ENCODE data around the gene RAB6D.
"Not testable (repeated sequence)": the region's sequence is repeated elsewhere in the genome, so short reads cannot be mapped to it uniquely, and the experiment has no call there.

RAB6D gene

DNA sequence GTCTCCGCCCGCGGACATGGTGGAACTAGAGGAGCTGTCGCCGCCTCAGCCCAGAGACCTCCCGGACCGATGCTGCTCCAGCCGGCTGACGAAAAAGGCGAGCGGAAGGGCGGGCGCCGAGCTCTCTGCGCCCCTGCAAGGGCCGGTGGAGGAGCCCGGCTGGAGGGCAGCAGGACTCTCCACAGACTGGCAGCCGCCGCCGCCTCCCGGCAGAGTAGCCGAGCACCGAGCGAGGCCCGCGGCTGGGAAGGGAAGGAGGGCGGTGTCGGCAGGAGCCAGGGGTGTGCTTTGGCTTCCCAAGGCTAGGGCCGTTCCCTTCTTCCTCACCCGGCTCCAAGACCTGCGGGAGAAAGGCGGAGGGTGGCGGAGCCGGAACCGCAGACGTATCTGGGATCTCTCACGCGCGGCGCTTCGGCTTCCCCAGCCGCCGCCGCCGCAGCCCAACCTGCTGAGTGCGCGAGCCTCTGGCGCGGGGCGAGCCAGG, at the start of gene RAB6D:
Gene RAB6D (minus strand): TSS at position 466 of the 484 bp plus-strand sequence. CDS start 448 bp downstream, at position 18.
- DNase-seq = not testable (repeated sequence)

- DNase-seq = peak; percentile 51
Observed at GRCh38 chr2:131413148-131413747, 49.3 kb upstream of the RAB6D start.

- DNase-seq = no peak
Observed at GRCh38 chr2:131410173-131410572, 46.2 kb upstream of the RAB6D start.

GRCh38 chr2:131408778-131409177, 44.8 kb upstream of the RAB6D start:
- no peak for DNase-seq

GRCh38 chr2:131408207-131408606, 44.2 kb upstream of the RAB6D start:
- DNase-seq = no peak

- DNase-seq = no peak
Observed at GRCh38 chr2:131404753-131405152, 40.8 kb upstream of the RAB6D start.

GRCh38 chr2:131402320-131403039, 38.5 kb upstream of the RAB6D start:
- DNase-seq = no peak

- DNase-seq = no peak
Observed at GRCh38 chr2:131400849-131401248, 36.9 kb upstream of the RAB6D start.

DNA sequence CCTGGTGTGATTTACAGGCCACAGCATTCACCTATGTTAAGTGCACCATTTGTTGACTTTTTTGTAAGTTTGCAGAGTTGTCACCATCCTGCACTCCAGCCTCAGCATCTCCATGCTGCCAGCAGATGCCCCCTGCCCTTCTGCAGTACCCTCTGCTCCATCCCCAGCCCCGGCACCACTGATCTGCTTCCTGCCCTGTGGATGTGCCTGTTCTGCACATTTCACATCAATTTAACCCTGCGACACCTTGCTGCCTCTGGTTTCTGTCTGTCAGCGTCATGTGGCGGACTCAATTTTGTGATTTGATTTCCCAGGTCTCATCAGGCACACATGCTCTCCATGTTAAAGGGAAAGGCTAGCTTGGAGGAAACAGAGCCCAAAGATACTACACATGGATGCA, 36.5 kb upstream of the RAB6D start:
- DNase-seq = not testable (repeated sequence)

DNA sequence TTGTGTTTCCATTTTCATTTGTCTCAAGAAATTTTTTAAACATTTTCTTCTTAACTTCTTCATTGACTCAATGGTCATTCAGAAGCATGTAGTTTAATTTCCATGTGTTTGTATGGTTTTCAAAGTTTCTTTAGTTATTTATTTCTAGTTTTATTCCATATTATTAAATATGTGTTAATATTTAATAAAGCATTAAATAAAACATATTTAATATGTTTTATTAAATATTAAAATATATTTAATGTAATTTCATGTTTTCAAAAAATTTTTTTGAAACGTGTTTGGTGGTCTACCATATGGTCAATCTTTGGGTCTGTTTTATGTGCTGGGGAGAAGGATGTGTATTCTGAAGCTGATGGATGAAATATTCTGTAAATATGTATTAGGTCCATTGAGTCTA, 32.2 kb upstream of the RAB6D start:
- not testable (repeated sequence) for DNase-seq

- peak; percentile 5 for DNase-seq
Observed at GRCh38 chr2:131395024-131395645, 31.2 kb upstream of the RAB6D start.

- DNase-seq = peak; percentile 23
Observed at GRCh38 chr2:131394147-131394931, 30.4 kb upstream of the RAB6D start.

DNA sequence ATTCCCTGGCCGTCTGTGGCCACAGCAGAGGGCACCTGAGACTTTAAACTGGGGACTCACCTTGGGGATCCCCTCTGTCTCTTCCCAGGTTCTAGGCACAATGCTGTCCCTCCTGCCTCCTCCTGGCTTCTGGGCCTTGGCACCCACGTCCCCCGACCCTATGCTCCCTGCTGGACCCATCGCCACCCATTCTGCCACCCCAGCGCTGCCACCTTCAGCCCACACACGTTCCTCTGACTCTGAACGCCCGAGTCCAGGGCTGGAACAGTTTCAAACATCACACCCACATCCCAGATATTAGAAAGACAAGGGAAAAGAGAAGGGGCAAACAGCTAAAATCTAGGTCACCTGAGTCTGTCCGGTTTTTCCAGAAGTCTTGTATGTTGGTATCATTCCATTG, 28.0 kb upstream of the RAB6D start:
- DNase-seq = not testable (repeated sequence)

- not testable (repeated sequence) for DNase-seq
Observed at GRCh38 chr2:131391471-131391870, 27.5 kb upstream of the RAB6D start.

GRCh38 chr2:131390495-131391130, 26.6 kb upstream of the RAB6D start:
- not testable (repeated sequence) for DNase-seq

- no peak for DNase-seq
Observed at GRCh38 chr2:131389657-131390056, 25.7 kb upstream of the RAB6D start.

DNA sequence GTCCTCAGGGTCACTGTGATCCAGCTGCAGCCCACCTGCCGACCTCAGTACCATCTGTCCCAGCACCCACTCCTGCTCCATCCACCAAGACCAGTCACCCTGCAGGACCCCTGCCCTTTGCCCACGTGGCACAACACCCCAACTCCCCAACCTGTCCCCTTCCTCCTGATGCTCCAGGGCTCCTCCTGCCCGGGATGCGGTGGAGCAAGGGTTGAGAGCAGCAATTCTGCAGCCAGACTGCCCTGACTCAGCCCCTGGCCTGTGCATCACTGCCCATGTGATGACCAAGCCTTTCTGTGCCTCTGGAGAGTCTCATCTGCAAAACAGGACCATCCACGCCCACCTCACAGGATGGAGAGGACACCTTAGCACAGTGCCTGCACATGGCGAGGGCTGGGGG, 24.9 kb upstream of the RAB6D start:
- DNase-seq = not testable (repeated sequence)

DNA sequence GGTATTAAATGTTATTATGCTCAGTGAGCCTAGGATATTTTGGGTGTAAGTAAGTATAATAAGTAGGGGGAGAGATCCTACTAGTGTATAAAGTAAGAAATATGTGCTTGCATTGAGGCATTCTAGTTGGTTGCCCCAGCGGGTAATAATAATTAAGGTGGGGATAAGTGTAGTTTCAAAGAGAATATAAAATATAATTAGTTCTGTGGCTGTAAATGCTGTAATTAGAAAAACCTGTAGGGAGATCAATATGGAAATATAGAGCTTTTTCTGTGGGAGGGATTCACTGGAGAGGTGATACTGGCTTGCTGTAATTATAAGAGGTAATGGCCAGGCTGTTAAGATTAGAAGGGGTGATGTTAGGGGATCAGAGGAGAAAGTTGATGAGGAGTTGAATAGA, 9.1 kb upstream of the RAB6D start:
- DNase-seq = not testable (repeated sequence)

DNA sequence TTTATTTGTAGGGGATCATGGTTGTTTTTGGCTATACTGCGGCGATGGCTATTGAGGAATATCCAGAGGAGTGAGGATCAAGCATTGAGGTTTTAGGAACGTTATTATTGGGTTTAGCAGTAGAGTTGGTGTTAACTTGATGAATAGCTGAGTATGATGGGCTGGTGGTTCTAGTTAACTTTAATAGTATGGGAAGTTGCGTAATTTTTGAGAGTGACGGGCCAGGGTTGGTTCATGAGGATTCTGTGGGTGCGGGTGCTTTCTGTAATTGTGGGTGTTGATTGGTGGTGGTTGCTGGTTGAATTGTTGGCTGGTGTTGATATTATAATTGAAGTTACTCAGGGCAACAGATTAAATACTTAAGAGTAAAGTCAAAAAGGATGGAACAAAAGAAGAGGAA, 6.0 kb upstream of the RAB6D start:
- no peak for DNase-seq

DNA sequence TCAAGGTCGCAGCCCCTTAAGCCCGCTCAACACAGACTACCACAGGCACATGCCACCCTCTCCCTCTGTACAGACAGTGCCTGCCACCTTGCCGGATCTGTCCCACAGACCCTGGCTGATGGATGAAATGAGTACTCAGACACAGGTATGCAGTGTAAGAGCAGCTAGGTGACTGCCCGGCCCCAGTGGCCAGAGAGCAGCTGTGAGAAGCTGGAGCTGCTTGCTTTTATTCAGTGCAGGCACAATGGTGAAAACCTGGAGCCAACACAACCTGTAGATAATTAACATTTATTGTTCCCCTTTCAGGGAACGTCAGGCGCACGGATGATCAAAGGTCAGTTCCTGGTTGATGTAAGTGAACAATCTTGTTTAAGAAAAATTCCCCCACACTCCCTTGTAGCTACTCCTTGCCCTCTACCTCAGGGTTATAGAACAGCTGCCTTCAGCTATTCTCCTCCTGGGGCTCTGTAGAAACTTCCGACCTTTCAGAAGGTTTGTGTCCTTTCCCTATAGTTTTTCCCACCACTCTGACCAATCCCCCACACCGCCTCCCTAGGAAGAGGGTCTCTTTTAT, 4.6 kb upstream of the RAB6D start:
- DNase-seq = not testable (repeated sequence)

- no peak for DNase-seq
Observed at GRCh38 chr2:131367352-131367751, 3.4 kb upstream of the RAB6D start.

GRCh38 chr2:131366643-131367042, 2.7 kb upstream of the RAB6D start:
- no peak for DNase-seq
